Measurements from ENCODE around the gene PXYLP1.

PXYLP1 gene

DNA sequence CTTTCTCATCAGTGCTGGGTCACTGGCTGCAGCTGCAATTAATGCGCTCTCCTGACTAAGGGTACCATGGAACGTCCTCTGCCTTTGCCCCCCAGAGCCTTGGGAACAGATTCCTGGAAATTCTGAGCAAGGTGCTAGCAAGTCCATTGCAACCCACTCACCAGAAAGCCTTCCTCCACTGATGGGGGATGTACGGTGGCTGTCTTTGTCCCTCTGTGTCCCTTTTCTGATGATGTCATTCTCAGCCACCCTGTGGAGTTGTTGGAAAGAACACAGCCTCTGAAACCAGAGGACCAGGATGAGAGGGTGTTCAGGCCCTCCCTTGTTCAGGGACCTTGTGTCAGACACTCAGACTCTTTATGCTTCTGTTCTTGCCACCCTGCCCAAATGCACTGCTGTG, 98.6 kb downstream of the PXYLP1 start:
- DNase-seq, result no peak

DNA sequence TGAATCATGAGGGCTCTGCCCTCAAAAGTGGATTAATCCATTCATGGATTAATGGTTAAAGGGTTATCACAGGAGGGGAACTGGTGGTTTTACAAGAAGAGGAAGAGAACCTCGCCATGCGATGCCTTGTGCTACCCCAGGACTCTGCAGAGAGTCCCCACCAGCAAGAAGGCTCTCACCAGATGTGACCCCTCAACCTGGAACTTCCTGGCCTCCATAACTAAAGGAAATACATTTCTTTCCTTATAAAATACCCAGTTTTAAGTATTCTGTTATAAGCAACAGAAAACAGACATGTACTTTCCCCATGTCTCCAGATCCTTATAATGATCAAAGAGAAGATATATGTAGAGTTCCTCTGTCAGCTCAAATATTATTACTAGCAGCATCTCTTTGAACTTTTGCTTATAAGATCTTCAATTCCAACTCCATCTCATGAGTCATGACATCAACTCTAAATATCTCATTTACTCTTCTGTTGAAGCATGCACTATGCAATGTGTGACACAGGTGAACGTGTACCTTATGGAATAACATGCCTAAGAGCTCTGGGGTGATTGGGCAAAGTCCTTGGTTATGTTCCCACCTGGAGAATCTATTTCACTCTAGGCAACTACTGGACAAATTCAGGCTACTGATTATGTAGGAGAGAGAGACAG, 99.2 kb downstream of the PXYLP1 start:
- DNase-seq, result no peak

DNA sequence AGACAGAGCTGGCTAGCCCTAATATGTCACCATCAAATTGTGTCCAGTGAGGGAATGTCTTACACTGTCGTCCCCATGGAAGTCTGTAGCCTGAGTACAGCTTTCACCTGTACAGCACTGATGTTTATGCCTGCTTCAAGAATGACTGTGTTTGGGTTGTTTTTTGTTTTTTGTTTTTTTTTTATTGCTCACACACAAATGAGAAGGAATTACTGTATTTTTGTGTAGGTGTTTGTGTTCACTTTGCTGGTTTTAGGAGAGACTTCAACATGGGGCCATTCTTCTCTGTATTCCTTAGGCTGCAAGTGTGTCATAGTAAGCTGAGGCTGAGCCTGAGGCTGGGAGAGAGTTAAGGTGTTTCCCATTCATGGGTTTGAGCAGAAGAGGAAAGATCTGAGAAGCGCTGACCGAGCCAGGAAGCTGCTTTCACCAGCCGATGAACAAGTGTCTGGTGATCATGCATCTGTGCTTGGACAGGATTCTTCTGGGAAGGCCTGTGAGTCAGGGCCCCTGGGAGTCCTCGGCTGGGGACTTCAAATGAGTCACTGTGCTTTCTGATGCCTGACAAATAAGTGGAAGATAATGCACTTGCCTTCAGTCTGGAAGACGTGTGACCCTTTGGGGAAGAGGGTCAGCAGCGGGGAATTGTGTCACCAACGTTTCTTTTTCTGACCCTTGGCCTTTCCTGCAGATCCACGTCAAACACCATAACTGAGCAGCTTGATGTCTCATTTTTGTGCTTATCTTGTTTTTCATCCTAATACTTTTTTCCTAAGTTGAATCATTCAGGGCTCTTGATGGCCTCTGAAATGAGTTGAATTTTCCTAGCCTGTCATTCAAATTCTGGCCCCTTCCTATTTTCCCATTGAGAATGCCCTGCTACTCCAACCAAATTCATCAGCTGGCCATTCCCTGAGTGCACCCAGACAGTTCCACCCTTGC, 100.0 kb downstream of the PXYLP1 start:
- DNase-seq, result no peak

DNA sequence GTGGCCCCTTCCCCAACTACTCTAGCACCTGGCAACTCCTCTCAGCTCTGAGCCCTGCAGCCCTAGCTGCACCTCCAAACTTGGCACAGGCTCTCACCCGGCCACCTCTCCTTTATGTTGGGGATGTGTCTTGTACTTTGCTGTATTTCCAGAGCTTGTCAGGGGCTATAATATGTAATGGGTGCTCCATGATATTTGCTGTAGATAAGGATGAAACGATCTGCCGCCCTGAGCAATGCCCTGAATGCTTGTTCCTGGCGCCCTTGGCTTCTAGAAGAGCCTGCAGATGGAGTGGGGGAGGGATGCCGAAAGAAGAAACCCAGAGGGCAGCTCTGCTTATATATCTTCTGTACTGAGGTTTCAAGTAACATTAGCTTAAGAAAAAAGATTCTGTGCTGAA, 100.8 kb downstream of the PXYLP1 start:
- DNase-seq, result no peak

DNA sequence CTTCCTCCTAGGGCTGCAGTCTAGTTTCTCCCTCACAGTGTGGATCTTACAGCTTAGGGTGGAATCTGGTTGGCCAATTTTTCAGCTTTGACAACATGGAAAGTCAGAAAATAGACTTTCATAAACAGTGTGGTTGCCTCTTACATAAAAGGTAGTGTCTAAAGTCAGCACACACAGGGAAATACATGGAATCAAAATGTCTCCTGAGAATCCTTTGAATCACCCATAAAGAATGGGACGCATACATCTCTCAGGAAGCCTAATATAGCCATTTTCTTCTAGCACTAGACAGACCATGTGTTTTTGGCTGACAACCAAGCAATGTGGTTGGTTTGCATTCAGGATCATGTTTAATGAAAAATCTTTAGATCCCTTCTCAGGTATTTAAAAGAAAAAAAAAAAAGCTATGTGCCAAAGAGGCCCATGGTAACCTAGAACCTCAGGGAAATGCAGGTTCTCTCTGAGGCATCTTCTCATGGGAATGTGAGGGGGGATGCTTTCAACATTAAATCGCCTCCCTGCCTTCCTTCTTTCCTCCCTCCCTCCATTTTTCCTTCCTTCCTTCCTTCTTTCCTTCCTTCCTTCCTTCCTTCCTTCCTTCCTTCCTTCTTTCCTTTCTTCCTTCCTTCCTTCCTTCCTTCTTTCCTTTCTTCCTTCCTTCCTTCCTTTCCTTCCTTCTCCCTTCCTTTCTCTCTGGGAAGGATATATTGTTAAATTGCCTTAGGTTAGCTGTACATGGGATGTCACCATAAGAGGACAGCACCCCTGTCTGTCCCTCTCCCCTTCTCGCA, 102.4 kb downstream of the PXYLP1 start:
- no peak for DNase-seq

DNA sequence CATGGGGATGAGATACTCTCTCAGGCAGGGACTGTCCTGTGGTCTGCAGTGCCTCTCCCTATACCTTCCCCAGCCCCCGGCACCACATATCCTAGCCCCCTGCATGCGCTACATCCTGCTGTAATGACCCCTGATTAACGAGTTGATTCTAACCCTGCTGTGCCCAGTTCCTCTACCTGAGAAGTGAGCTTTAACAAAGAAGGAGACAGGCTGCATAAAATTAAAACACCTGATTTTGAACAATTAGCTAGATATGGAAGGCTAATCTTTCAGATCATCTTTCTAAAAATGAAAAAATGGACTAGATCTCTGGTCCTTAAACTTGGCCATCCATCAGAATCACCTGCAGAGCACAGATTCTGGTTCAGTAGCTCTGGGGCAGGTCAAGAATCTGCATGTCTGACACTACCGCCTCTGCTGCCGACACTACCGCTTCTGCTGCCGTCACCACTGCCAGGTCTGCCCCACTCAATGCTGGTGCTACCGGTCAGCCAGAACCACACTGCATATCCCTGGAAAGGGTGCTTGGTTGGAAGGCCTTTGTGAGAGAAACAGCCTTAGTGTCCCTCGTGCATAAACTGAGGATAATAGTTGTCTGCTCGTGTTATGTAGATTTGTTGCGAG, 103.1 kb downstream of the PXYLP1 start:
- DNase-seq, result no peak

DNA sequence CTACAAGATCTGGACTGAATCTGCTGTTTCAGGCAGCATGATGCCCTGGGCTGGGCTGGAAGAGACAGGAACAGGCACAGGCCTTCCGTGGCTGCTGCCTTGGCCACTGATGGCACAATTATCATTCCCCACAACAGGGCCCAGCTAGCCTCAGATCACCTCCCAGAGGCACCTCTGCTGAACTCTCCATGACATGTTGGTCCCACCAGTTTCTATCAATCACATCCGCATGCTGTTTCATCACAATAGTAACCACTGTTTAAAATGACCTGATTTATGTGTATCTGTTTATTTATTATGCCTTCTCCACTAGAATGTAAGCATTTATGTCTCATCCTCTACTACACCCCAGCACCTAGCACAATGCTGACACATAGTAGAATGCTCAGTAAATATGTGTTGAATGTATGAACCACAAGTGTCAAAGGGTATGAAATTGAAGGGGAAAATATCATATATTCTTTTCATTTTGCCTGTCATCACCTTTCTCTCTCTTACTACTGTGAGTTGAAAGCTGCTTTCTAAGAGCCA, 104.0 kb downstream of the PXYLP1 start:
- DNase-seq, result no peak

DNA sequence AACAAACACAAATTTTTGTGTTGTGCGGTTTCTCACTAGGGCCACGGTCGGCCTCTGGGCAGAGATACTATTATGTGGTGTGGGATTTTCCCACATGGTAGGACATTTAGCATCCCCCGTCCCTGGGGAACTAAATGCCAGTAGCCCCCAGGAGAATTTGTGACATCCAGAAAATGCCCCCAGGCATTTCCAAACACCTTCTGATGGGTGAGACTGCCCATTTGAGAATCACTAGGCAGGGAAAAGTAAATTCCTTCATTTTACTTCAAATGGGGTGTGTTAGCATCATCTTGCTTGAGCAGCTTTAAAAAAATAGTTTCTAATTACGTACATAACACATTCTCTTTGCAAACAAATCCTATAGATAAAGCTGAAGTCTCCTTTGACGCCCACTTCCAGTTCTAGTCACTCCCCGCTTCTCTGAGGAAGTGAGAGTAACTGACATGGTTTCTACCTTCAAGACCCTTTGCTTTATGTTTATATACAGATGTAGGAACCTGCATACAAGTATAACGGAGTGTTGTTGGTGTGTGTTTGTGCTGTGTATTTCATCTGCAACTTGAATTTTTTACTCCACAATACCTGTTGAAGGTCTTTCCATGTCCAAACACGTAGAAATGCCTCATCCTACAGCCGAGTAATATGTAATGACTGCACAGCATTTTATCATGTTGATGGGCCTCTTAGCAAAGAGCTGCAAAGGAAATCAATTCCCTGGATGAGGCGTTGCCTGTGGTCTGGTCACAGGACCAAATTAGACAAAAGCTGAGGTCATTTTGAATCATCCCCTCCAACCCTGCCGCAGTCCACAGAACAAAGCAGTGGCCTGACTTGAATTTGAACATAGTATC, 105.3 kb downstream of the PXYLP1 start:
- no peak for DNase-seq

DNA sequence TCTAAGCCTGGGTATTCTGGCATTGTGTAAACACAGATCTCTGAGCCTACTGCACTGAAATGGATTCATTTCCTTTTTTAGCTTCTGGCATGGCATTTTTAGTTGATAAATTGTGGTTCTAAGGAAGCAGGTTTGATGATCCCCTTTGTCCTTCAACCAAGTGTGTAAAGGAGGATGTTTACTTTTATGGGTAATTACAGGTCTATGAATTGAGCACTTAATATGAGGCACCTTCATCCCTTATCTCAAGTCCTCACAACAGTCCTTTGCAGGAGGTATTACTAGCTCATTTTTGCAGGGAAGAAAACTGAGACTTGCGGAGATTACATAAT, 105.9 kb downstream of the PXYLP1 start:
- no peak for DNase-seq

DNA sequence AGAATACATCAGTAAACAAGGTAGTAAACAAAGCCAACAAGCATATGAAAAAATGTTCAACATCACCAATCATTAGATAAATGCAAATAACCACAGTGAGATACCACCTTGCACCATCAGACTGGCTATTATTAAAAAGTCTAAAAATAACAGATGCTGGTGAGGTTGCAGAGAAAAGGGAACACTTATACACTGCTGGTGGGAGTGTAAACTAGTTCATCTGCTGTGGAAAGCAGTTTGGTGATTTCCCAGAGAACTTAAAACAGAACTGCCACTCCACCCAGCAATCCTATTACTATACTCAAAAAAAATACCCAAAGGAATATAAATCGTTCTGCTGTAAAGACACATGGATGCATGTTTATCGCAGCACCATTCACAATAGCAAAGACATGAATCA, 106.4 kb downstream of the PXYLP1 start:
- no peak for DNase-seq

DNA sequence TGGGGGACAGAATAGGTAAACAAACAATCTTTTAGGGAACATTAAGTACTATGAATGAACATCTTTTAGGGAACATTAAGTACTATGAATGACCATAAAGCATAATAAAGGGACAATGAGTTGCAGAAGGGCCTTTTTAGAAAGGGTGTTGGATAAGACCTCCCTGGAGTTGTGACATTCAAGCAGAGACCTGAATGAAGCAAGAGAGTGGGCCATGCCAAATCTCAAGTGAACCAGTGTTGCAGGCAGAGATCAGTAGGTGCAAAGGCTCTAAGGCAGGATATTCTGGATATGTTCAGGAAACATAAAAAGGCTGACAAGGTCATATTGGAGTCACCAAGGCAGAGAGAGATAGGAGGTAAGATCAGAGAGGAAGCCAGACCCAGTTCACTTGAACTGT, 107.3 kb downstream of the PXYLP1 start:
- DNase-seq, result no peak

DNA sequence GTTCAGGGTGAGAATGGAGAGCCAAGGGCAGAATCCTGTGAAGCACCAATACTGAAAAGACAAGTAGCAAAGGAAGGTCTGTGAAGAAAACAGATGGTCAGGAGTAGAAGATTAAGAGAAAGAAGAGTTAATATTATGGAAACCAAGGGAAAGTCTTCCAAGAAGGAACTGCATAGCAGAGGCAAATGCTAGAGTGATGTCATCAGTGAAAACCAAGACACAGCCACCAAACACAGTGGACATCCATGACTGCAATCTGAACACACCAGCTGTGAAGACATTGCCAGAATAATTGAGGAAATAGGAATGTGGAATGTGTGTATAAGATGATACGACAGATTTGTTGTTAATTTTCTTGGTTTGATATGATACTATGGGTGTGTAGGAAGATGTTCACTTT, 109.9 kb downstream of the PXYLP1 start:
- DNase-seq, result no peak

DNA sequence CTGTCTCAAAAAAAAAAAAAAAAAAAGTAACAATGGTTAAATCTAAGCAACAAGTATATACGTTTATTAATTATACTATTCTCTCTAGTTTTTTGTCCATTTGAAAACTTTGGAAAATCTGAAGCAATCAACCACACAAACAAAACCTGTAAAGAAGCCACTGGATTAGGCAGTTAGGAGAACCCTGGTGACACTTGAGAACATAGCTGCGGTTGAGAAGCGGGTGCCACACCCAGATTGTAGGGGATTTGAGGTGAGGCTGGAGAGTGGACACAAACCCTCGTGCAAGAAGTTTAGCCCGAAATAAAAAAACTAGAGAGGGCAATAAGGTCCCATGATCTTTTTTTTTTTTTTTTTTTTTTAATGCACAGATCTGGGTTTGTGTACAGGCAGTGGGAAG, 110.8 kb downstream of the PXYLP1 start:
- DNase-seq, result no peak

DNA sequence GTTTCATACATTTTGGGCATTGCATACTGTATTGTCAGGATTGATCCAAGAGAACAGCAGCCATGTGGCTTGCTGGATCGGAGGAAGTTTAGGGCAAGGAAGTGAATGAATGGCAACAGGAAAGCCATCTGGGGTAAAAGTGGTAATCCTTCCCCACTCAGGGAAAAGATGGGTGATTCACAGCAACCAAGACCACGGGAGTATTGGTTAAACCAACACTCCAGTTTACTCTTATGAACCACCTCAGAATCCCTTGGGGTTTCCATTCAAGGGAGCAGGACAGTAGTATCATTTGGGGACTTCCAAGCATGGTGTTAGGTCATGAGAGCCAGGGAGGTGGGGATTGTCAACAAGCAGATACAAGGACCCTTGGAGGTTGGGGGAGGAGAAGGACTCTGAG, 111.5 kb downstream of the PXYLP1 start:
- DNase-seq, result no peak

DNA sequence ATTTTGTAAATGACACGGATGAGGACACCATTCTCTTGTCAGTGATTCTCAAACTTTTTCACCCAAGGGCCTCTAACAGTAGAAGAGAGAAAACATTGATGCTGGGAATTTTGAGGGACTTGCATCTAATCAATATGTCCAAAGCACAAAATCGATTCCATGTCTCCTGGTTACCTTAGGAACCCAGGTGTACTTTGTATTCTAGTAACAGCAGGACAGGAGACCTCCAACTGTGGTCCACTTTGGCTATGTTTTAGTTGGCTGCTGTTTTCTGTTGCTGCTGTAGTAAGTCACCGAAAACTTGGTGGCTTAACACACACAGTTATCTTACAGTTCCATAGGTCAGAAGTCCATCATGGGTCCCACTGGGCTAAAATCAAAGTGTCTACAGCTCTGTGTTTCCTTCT, 112.2 kb downstream of the PXYLP1 start:
- no peak for DNase-seq

Data from NCI-H1694 treated with DMSO at 0.1 percent for 48 hours (cell line).